Measurements from ENCODE around the gene PRDM16.

DNA sequence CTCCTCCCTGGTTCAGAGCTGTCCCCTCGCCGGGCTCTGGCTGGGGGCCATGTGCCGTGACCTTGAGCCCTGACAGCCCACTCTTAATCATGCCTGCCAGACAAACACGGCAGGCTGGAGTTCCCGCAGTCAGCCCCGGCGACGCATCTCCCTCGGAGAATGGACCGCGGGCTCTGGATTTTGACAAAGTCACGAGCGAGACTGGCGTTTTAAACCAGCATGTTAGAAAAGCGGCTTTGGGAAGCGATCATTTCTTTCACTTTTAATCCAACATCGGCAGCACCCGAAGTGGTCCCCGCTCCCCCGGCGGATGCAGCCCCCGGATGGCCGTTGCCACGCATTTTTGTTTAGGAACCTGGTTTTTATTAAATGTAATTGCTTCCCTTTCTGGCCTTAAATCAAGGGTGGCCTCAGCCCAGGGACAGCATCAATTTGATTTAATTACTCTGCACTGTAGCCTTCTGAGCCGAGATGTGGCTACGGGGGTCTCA is 70.9 kb downstream of the PRDM16 start:
- TF ChIP-seq SMC3 (IDR thresholded peaks at IDR 0.05; ENCODE audit: low read depth, low read length) (no peak), EP300 (IDR thresholded peaks at IDR 0.05; ENCODE audit: borderline replicate concordance in 1 of 2, low read depth in 1 of 2, low read length in 1 of 2) (no peak), TEAD4 (IDR thresholded peaks at IDR 0.05; ENCODE audit: borderline replicate concordance, insufficient read depth) (no peak), ELF1 (IDR thresholded peaks at IDR 0.05) (no peak), MXI1 (IDR thresholded peaks at IDR 0.05; ENCODE audit: low read depth, low read length) (no peak), TCF12 (IDR thresholded peaks at IDR 0.05) (no peak), POLR2AphosphoS5 (IDR thresholded peaks at IDR 0.05; ENCODE audit: low read depth, low read length) (no peak)
- TF ChIP-seq, protein P1, sequence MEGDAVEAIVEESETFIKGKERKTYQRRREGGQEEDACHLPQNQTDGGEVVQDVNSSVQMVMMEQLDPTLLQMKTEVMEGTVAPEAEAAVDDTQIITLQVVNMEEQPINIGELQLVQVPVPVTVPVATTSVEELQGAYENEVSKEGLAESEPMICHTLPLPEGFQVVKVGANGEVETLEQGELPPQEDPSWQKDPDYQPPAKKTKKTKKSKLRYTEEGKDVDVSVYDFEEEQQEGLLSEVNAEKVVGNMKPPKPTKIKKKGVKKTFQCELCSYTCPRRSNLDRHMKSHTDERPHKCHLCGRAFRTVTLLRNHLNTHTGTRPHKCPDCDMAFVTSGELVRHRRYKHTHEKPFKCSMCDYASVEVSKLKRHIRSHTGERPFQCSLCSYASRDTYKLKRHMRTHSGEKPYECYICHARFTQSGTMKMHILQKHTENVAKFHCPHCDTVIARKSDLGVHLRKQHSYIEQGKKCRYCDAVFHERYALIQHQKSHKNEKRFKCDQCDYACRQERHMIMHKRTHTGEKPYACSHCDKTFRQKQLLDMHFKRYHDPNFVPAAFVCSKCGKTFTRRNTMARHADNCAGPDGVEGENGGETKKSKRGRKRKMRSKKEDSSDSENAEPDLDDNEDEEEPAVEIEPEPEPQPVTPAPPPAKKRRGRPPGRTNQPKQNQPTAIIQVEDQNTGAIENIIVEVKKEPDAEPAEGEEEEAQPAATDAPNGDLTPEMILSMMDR (IDR thresholded peaks at IDR 0.05) = no peak
- TF ChIP-seq, protein P2, sequence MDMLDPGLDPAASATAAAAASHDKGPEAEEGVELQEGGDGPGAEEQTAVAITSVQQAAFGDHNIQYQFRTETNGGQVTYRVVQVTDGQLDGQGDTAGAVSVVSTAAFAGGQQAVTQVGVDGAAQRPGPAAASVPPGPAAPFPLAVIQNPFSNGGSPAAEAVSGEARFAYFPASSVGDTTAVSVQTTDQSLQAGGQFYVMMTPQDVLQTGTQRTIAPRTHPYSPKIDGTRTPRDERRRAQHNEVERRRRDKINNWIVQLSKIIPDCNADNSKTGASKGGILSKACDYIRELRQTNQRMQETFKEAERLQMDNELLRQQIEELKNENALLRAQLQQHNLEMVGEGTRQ (IDR thresholded peaks at IDR 0.05; ENCODE audit: borderline replicate concordance, low read depth, low read length) = no peak
- TF ChIP-seq, protein P3, sequence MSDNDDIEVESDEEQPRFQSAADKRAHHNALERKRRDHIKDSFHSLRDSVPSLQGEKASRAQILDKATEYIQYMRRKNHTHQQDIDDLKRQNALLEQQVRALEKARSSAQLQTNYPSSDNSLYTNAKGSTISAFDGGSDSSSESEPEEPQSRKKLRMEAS (IDR thresholded peaks at IDR 0.05; ENCODE audit: low read depth) = no peak

Data from SK-N-SH (cell line).